Measurements from ENCODE around the gene PPFIA1.

Gene PPFIA1

DNA sequence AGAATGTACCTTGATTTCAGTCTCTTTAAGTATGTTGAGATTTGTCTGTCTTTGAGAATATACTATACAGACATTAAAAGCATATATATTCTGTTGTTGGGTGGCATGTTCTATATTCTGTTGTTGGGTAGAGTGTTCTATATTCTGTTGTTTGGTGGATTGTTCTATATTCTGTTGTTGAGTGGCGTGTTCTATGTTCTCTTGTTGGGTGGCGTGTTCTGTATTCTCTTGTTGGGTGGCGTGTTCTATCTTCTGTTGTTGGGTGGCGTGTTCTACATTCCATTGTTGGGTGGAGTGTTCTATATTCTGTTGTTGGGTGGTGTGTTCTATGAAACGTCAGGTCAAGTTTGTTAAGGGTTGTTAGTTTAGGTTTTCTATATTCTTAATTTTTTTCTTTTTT, 100.8 kb downstream of the PPFIA1 start:
- DNase-seq: no peak
- Histone ChIP-seq H4K20me1 (ENCODE audit: insufficient read depth, low read length) (no peaks in the 10 kb centered on the region), H3K9me2 (replicated peaks; ENCODE audit: insufficient read depth, low read length) (no peaks in the 10 kb centered on the region), H2AFZ (ENCODE audit: low read length) (no peak overlapping the region), H3K9me3 (replicated peaks; ENCODE audit: insufficient read depth, low read length) (no peaks in the 10 kb centered on the region), H3K4me1 (ENCODE audit: low read length) (no peaks in the 10 kb centered on the region), H3K9ac (ENCODE audit: low read length) (no peak overlapping the region), H3K27ac (ENCODE audit: low read length) (no peak overlapping the region), H3F3A (ENCODE audit: insufficient read depth, low read length) (no peaks in the 10 kb centered on the region), H3K4me3 (ENCODE audit: low read length) (no peak overlapping the region), H3K4me2 (ENCODE audit: low read depth, low read length) (no peak overlapping the region), H3K36me3 (replicated peaks; ENCODE audit: insufficient read depth, low read length) (no peaks in the 10 kb centered on the region; the same call in 1 of the 2 replicates), H3K79me2 (ENCODE audit: low read length) (no peaks in the 10 kb centered on the region), H3K27me3 (replicated peaks; ENCODE audit: insufficient read depth, low read length) (no peaks in the 10 kb centered on the region)
- TF ChIP-seq EZH2phosphoT487 (IDR thresholded peaks at IDR 0.05; ENCODE audit: low read length) (no peak), EZH2 (optimal IDR thresholded peaks at IDR 0.05; ENCODE audit: low read depth, low read length) (no peak)
- TF ChIP-seq, protein P1, sequence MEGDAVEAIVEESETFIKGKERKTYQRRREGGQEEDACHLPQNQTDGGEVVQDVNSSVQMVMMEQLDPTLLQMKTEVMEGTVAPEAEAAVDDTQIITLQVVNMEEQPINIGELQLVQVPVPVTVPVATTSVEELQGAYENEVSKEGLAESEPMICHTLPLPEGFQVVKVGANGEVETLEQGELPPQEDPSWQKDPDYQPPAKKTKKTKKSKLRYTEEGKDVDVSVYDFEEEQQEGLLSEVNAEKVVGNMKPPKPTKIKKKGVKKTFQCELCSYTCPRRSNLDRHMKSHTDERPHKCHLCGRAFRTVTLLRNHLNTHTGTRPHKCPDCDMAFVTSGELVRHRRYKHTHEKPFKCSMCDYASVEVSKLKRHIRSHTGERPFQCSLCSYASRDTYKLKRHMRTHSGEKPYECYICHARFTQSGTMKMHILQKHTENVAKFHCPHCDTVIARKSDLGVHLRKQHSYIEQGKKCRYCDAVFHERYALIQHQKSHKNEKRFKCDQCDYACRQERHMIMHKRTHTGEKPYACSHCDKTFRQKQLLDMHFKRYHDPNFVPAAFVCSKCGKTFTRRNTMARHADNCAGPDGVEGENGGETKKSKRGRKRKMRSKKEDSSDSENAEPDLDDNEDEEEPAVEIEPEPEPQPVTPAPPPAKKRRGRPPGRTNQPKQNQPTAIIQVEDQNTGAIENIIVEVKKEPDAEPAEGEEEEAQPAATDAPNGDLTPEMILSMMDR (IDR thresholded peaks at IDR 0.05; ENCODE audit: low read length): no peak

- H3K4me1 ChIP-seq (ENCODE audit: low read length): no peaks in the 10 kb centered on the region
- no peak overlapping the region for H3K4me2 ChIP-seq (ENCODE audit: low read depth, low read length)
- no peaks in the 10 kb centered on the region for H3K9me3 ChIP-seq (replicated peaks; ENCODE audit: insufficient read depth, low read length)
- H3F3A ChIP-seq (ENCODE audit: insufficient read depth, low read length): no peaks in the 10 kb centered on the region
- H2AFZ ChIP-seq (ENCODE audit: low read length): no peak overlapping the region
- H3K36me3 ChIP-seq (replicated peaks; ENCODE audit: insufficient read depth, low read length): no peaks in the 10 kb centered on the region; the same call in 1 of the 2 replicates
- no peak for DNase-seq
- no peak overlapping the region for H3K4me3 ChIP-seq (ENCODE audit: low read length)
- no peaks in the 10 kb centered on the region for H3K9me2 ChIP-seq (replicated peaks; ENCODE audit: insufficient read depth, low read length)
- H4K20me1 ChIP-seq (ENCODE audit: insufficient read depth, low read length): no peaks in the 10 kb centered on the region
- H3K79me2 ChIP-seq (ENCODE audit: low read length): no peaks in the 10 kb centered on the region
- no peaks in the 10 kb centered on the region for H3K27me3 ChIP-seq (replicated peaks; ENCODE audit: insufficient read depth, low read length)
- no peak overlapping the region for H3K9ac ChIP-seq (ENCODE audit: low read length)
- H3K27ac ChIP-seq (ENCODE audit: low read length): no peak overlapping the region
- TF ChIP-seq, protein P1 (IDR thresholded peaks at IDR 0.05; ENCODE audit: low read length): no peak
- TF ChIP-seq EZH2phosphoT487 (IDR thresholded peaks at IDR 0.05; ENCODE audit: low read length): no peak
- TF ChIP-seq EZH2 (optimal IDR thresholded peaks at IDR 0.05; ENCODE audit: low read depth, low read length): no peak
Measured at GRCh38 chr11:70372076-70372475, 101.6 kb downstream of the PPFIA1 start.

GRCh38 chr11:70376621-70377020, 106.1 kb downstream of the PPFIA1 start:
- Histone ChIP-seq H3K9ac (ENCODE audit: low read length) (no peak overlapping the region), H3K27ac (ENCODE audit: low read length) (no peak overlapping the region), H3K4me3 (ENCODE audit: low read length) (no peak overlapping the region), H3K9me3 (replicated peaks; ENCODE audit: insufficient read depth, low read length) (no peaks in the 10 kb centered on the region), H2AFZ (ENCODE audit: low read length) (no peak overlapping the region), H3K4me1 (ENCODE audit: low read length) (no peaks in the 10 kb centered on the region), H3F3A (ENCODE audit: insufficient read depth, low read length) (no peaks in the 10 kb centered on the region), H3K79me2 (ENCODE audit: low read length) (no peaks in the 10 kb centered on the region), H3K27me3 (replicated peaks; ENCODE audit: insufficient read depth, low read length) (no peaks in the 10 kb centered on the region), H3K4me2 (ENCODE audit: low read depth, low read length) (no peak overlapping the region), H4K20me1 (ENCODE audit: insufficient read depth, low read length) (no peaks in the 10 kb centered on the region), H3K9me2 (replicated peaks; ENCODE audit: insufficient read depth, low read length) (no peaks in the 10 kb centered on the region), H3K36me3 (replicated peaks; ENCODE audit: insufficient read depth, low read length) (no peaks in the 10 kb centered on the region; the same call in none of the 2 replicates)
- TF ChIP-seq, protein P1 (IDR thresholded peaks at IDR 0.05; ENCODE audit: low read length): no peak
- TF ChIP-seq EZH2phosphoT487 (IDR thresholded peaks at IDR 0.05; ENCODE audit: low read length) (no peak), EZH2 (optimal IDR thresholded peaks at IDR 0.05; ENCODE audit: low read depth, low read length) (no peak)
- no peak for DNase-seq

All from MM.1S (cell line).